ENCODE measurements around the gene CCNK.

Gene CCNK

DNA sequence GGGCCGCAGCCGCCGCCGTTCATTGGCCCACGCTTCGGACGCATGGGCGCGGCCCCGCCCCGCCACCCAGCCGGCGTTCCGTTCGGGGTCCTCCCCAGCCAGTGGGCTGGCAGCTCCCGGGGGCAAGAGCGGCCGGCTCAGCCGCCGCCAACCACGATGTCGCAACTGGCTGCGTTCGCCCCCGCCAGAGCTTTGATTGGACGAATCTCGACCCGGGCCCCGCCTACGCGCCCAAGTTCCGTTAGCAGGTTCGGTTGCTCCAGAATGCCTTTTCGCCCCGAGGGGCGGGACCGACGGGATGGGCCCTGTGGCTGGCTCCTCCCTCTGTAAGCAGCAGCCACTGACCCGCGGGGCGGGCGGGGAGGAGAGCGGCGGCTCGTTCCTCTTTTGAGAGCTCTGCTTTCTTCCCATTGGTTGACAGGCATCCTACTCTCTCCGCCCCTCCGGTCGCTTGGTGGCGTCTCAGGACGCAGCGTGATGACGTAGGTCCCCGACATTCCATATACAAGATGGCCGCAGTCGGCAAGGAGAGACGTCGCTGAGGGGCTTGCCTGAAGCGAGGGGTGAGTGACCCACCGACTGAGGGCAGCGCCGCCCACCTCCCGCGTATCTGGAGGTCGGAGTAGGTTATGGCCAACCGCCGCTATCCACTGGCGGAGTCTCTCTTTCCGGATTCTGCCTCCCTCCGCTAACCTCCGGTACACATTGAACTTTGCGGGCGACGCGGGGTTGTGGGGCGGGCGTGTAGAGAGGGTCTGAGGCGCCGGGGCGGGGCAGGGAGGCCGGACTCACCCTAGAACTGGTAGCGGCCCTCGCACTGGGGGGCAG is at the start of gene CCNK:
CCNK (plus strand) TSS at position 493 of the 828 bp plus-strand sequence. CDS start 11,269 bp downstream, outside the sequence.
- peak; percentile 100 for DNase-seq

DNA sequence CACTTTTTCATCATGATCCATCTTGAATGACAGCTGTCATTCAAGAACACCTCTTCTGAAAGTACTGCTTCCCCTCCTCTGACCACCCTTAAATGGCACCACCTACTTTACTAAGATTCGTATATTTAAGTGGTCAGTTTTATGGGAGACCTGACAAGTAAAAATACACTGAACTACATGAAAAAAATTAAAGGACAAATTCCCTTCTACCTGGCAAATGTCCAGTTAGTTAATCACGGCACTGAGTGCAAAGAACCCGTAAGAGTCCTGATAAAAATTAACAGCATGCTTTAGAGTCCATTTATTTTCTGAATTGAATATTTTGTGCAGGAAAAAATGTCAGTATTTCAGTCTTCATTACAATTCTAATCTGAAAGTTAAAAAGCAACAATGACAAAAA is 49.2 kb upstream of the CCNK start:
- no peak for DNase-seq

DNA sequence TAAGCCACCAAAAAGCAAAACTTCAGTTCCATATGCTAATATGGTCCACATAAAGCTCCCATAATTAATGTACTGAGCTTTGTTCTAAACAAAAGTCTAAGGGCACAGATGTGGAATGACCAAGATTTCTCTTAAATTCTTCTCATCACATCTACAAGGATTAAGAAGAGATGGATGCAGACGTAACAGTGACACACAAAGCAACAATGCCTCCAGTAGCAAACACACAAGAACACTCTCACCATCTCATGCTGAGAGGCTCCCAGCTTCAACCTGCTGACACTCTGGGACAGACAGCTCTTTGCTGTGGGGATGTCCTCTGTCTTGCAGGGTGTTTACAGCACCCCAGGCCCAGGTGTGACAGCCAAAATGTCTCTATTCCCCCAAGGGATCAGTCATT is 48.7 kb upstream of the CCNK start:
- no peak for DNase-seq

DNA sequence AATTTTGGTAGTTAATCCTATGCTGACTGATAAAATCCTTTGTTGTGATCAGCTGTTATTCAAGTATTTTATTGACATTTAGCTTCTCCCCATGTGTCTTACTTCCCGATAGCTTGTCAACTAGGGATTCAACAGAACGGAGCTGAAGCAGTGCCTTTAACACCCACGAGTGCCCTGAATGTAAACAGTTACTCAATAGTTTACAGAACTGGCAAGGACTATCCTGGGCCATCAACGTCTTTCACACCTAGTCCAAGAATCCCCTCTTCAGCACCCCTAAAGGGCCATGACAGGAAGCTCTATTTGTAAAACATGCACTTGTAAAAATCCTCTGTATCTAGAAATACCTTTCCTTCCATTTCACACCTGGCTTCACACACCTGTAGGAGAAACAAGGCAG is 45.9 kb upstream of the CCNK start:
- DNase-seq: no peak

DNA sequence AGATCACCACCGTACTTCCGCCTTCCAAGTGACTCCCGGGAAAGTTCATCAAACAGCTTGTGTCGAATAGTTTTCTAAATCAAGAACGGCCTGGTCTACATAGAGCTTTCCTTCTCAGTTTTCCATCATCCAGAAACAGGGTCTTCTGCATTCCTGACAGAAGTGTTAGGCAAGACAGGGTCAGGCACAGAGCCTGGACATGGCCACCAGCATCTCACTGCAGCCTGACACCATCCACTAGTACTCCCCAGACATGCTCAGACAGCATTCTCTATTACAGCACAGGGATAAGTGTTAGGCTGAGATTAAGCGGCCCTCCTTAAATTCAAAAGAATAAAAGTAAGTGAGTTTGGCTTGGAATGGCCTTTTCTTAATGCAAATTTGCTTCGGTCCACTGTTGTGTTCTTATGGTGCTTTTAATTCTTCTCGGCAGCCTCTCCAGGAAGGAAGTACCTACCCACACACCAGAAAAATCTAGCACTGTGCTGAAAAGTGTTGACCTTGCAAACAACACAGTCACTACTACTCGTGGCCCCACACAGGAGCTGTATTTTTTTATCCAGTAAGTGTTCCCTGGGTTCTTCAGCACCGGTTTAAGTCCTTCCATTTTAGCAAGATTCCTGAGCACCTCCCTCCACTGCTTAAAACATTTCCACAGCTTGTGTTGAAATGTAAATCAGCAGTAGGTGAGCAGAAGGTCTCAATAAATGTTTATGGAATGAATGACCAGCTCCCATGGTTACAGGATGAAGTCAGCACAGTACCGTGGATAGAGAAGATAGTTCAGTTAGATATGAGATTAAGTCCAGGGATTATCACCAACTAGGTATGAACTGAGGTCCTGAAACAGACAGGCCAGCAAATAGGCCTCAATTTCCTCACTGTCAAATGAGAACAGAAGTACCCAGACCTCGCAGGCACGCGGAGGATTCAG is 44.7 kb upstream of the CCNK start:
- DNase-seq: no peak

DNA sequence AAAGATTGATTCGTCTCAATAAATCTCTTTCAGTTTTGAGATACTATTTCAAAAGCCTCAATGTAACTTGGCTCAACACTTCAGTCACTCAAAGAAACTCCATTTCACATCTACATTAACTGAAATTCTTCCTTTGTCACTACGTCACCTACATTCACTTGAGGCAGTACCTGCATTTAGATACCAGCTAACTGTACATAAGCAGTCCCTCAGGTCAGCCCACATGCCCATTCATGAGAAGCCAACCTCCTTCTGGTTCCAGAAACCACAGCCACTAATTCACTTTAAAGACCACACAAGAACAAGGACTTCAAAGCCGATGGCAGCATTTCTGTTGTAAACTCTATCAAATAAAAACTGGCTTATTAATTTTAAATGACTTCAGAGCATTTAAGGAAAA is 43.5 kb upstream of the CCNK start:
- DNase-seq: no peak

DNA sequence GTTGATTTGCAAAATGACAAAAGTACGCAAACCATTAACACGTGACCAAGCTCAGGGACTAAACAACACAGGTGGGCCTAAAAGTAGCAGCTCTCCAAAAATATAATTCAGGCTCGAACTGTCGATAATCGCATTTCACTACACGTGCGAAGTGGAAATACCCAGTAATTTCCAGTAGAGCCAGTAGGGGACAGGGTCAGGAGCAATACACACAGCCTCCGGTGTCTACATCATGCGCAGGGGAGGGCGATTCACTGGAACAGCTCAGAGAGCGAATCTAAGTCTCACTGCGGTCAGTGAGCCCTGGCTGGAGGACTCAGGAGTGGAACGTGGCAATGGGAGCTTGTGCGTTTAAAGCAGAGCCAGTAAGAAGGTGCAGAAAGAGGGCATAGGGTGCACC is 40.9 kb upstream of the CCNK start:
- no peak for DNase-seq

DNA sequence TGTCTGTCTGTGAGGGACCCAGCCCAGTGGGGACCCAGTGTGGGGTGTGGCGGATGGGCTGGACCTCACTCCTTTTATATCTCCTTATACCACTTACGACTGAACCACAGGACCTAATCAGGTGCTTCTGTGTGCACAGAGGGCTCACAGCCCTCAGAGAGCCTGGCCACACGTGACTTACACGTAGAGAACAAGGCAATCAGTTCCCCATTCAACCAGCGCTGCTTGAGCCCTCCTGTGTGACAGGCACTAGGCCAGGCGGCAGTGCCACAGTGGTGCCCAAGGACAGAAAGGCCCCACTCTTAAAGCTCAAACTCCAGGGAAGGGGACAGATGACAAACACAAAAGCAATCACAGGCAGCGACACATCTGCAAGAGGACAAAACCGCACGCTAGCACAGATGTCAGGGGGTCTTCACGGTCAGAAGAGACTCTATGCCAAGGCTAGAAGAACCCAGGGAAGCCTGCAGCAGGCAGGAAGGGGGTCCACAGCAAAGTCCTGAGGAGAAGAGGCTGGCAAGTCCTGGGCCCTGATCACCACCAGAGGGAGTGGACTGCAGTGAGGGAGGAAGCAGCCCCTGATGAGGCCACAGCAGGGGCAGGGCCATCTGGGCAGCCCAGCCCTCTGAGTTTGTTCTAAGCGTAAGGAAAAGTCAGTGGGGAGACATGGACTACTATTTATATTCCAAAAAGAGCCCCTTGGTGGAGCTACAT is 39.9 kb upstream of the CCNK start:
- no peak for DNase-seq

DNA sequence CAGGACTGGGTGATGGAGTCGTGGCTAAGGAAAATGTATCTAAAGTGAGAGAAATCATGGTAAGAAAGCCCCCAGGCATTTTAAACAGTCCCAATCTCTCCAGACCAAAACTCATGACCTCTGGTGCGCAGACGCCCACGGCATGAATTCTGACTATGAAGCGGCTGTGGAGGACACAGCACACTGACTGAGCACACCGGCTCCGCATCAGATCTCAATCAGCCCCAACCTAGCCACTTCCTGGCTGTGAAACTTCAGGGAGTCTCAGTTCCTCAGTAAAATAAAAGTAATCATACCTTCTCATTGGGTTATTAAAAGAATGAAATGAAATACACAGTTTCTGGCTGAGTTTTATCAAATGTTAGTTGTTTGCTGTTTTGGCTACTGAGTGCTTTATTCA is 39.3 kb upstream of the CCNK start:
- peak; percentile 21 for DNase-seq

DNA sequence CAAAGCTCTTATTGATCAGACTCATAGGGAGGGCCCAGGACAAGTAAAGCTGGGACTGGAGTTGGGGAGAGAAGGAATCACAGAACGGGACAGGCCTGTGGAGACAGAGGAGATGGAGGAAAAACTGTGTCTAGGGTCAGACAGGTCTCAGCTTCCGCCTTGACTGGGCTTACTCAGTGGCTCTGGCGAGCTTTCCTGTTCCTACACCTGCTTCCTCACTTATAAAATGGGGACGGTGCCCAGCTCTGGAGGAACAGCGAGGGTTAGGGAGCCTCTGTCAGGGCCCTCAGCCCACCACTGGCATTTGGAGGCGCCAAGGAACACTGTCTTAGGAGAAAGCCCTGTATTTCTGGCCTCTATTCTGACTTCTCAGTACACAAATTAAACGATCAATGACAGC is 35.3 kb upstream of the CCNK start:
- DNase-seq: no peak

DNA sequence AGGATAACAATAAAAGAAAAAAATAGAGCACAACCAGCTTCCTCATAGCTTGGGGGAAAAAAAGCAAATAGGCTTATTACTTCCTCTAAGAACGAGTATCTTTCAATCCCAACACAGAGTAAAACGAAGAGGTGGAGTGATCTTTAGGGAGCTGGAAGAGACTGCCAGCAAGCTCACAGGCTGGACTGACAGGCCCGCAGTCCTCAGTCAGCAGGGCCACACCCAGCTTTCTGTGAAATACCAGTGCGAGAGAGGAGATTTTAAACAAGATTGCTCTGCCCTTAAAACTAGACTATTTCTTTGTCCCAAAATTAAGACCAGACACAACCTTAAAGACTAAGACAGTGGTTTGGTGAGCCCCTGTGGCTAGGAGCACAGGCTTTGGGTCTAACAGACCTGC is 33.5 kb upstream of the CCNK start:
- DNase-seq: no peak

DNA sequence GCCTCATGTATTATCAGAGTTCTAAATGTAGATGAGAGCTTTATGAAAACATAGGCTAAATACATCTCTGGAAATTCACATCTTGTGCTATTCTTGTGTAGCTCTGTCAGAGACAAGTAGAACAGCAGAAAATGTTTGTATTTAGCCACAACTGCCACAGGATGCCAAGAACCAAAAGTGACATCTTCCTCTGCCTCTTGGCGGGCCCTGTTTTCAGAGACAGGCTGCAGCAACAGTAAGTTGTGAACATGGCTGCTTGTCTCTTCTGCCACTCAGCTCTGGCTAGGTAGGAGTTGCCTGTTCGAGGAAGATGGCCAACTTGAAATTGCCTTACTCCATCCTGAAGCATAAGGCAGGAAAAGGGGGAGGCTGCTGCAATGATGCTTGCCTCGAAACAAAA is 30.9 kb upstream of the CCNK start:
- no peak for DNase-seq

DNA sequence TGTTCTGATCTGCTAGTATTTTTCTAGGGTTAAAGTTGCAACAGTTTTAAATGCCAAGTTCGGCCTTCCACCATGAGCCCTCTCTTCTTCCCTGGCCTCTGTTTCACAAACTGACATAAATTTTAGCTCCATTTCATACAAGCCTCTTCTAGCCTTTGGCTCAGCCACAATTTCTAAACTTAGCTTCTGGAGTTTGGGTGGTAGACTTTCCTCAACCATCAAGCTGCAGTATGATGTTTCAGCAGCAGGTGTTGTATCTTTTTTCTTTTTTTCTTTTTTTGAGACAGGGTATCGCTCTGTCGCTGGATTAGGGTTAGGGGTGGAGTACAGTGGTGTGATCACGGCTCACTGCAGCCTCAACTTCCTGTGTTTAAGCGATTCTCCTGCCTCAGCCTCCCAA is 30.0 kb upstream of the CCNK start:
- no peak for DNase-seq

DNA sequence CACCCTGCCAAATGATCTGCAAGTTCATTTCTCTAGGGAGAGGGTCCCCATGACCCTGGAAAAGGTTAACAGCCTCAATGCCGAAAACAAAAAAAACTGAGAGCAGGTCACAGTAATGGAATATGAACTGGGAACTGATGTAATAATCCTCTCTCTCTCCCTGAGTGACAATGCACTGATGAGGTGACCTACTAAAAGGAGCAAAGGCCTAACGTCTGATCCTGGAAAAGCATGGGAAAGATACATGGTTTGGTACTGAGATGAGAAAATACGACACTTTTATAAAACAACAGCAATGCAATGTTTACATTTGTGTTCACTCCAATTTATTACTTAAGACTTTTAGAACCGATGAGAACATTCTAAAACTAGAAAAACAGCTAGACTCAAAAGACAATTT is 28.2 kb upstream of the CCNK start:
- DNase-seq: no peak

DNA sequence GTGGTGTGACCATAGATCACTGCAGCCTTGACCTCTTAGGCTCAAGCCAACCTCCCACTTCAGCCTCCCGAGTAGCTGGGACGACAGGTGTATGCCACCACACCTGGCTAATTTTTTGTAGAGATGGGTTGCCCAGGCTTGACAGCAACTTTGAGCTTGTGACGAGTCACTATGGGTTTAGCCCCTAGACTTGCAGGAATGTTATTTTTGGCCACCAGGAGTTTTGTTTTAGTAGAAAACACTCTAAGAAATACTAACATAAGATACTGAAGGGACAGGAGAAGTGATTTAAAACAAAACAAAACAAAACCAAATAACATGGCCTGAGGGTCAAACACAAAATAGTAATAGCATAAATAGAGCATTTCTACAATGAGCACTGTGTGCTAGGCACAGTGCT is 27.0 kb upstream of the CCNK start:
- DNase-seq: no peak

DNA sequence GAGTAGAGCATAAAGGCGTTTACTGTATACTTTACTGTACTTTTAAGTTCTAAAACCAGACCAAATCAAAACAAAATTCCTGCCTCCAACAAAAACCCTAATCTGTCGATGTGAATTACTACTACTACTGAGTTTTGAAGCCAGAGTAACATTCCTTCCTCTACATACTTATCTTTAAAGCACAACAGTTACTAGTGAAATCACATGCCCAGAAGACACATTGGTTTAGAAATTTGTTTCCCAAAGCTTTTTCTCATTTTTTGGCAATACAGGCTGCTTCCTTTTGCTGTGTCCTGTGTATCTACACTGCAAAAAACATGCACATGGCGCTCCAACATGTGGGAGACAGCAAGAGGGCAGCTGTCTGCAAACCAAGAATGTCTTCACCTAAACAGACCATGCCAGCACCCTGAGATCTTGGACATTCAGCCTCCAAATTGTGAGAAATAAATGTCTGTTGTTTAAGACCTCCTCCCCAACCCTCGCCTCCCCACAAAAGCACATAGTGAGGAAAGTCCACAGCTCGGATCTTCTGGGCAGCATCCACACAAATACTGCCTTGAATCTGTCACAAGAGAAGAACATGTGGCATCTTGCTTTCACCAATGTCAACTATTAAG is 21.6 kb upstream of the CCNK start:
- no peak for DNase-seq

DNA sequence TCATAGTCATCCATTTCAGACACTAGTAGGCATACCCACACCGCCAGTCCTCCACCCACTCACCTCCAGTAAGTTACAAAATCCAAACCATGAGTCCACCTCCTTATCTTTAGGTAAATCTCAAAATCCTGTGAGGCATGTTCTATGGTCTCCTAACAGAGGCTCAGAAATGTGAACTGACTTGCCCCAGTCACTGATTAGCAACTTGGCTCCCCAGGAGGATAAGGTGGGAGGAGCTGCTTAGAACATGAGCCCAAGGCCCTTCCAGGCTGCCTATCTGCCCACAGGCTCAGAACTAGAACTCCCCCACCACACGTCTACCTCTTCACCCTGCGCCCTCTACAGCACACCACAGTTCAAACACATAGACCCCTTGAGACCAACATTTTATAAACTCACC is 20.4 kb upstream of the CCNK start:
- DNase-seq: no peak

DNA sequence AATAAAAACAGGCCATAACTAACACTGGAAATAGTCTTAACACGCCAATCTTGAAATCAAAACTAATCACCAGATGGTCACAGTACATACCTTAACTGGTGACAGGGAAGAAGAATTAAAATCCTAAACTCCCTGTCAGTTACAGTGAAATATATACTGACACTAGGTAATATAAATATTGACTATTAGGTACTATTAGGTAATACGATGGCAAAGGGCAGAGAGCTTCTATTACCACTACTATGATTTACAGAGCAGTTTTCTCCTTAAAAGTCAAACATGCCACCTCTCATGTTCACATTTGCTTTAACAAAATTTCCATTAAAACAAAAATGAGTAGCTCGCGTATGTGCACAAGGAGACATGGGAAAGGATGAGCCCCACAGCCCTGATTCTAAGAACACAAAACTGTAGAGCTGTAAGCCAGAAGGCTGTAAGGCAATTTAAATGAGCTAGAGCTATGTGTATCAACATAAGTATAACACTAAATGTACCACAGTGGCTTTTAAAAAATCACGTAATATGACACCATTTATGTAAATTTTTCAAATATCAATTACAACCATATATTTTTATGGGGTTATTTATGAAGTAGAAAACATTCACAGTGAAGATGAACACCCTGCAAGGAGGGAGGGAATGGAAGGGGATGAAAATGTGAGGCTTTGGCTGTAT is 19.7 kb upstream of the CCNK start:
- DNase-seq: no peak

DNA sequence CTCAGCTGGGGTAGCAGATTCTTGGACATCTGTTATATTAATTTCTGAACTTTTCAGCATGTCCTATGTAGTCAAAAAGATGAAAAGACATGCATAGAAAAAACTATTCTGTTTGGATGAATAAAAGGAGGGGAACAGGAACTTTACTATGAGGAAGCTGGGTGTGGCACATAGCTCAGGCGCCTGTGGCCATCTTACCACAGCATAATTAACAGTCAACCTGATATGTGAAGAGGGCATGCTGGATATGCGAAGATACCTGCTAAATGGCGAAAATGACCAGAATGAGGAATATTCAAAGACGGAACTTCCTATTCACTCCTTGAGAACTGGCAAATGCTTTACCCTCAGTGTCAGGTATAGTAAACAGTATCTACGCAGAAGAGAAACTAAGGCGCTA is 19.0 kb upstream of the CCNK start:
- DNase-seq: no peak

DNA sequence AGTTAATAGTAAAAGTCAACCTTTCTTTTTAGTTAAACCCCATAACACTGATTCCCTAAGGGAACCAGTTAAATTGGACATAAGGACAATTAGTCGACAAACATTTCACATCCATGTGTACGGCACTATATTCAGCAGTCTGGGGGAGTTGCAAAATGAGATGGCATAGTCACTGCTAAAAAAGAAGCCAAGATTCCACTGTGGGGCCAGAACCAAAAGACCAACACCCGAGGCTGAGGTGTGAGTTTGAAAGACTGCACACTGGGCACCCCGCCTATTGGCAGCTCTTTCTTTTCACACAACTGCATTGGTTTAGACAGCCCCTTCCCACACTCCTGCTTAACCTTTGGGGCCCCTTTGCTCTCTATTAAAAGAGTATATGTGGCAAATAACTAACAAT is 17.2 kb upstream of the CCNK start:
- no peak for DNase-seq

DNA sequence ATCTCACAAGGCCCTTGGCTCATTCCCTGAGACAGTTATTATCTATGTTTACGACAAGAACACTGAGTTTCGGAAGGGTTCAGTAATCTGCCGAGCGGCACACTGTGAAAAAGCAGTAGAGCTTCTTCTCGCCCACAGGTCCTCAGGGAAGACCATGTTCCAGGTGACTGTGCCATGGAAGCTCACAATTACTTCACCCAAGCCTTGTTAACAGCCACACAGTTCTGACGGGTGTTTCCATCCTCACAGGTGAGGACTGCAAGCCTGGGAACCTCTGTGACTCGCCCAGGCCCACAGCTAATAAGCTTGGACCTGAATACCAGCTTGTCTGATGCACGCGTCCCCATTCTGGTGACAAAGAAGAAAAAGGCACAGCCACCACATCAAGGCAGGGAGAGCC is 15.9 kb upstream of the CCNK start:
- no peak for DNase-seq

DNA sequence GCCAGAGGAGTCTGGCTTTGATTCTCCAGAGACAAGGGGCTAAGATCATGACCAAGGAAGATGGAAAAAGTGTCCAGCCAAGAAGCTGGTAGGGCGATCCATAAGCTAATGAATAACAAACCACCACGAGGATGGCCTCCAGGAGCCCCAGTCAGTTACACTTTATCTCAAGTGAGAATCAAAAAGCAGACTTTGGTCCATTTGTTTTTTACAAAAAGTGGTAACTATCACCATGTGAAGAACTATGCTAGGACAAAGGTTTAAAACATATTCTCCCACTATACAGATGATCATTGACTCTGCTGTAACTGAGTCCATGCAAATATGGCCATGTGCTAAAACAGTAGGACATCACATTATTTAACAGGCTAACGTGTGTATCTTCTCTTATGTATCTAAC is 14.5 kb upstream of the CCNK start:
- DNase-seq: no peak
